HL-60 (cell line): ENCODE results near the gene SERPINF2.
"Not testable (repeated sequence)": the region's sequence is repeated elsewhere in the genome, so short reads cannot be mapped to it uniquely, and the experiment has no call there.

Experiments
- DNase-seq, 2 experiments: peaks; one replicate each; pipeline ENCODE4 v3.0.0-alpha.2; 2010 to 2020; ENCODE audit warnings: low read depth in 1 of 2, low spot score in 1 of 2
- H3K27ac ChIP-seq: fragments of 250-450 bp; sonication (Bioruptor Pico); replicated peaks from 2 replicates; pipeline ENCODE4 v1.5.1; 2020; ENCODE audit warnings: mild to moderate bottlenecking, moderate library complexity
- H3K27me3 ChIP-seq: fragments of 250-450 bp; sonication (Bioruptor Pico); 2 replicates; pipeline ENCODE4 v1.5.1; 2021; ENCODE audit warnings: mild to moderate bottlenecking, moderate library complexity; ENCODE audit not compliant: insufficient read depth, poor library complexity, severe bottlenecking
- H3K4me3 ChIP-seq: replicated peaks from 2 replicates; pipeline ENCODE4 v1.5.1; 2011; ENCODE audit warnings: mild to moderate bottlenecking, control low read depth, low read length; ENCODE audit not compliant: insufficient read depth
- CTCF ChIP-seq: IDR thresholded peaks from one replicate; pipeline ENCODE4 v1.5.1; 2011; ENCODE audit warnings: low read length, control low read depth, inconsistent platforms; ENCODE audit not compliant: insufficient read depth
- GABPA ChIP-seq: IDR thresholded peaks from 2 replicates; pipeline ENCODE4 v1.6.1; 2012; ENCODE audit warnings: low read depth
- POLR2AphosphoS5 ChIP-seq: IDR thresholded peaks from 2 replicates; pipeline ENCODE4 v1.6.1; 2012; ENCODE audit warnings: low read depth
- REST ChIP-seq: IDR thresholded peaks from 2 replicates; pipeline ENCODE4 v1.6.1; 2012; ENCODE audit warnings: low read depth; ENCODE audit not compliant: insufficient replicate concordance
- SPI1 ChIP-seq: IDR thresholded peaks from 2 replicates; pipeline ENCODE4 v1.6.1; 2012; ENCODE audit warnings: low read depth, mild to moderate bottlenecking, borderline replicate concordance

The SERPINF2 gene

GRCh38 chr17:1764284-1764683 is 21.6 kb downstream of the SERPINF2 start:
- peak in 1 of 2 experiments; percentile 78 for DNase-seq
- no peaks in the 10 kb centered on the region for H3K27me3 ChIP-seq
- peak overlapping the region; percentile 56 for H3K27ac ChIP-seq
- TF ChIP-seq POLR2AphosphoS5 (peak; percentile 57), SPI1 (no peak), CTCF (no peak), GABPA (no peak), REST (no peak)
- no peak overlapping the region for H3K4me3 ChIP-seq

GRCh38 chr17:1764705-1765104 is 22.0 kb downstream of the SERPINF2 start:
- H3K27ac ChIP-seq, H3K27me3 ChIP-seq, H3K4me3 ChIP-seq, DNase-seq: not testable (repeated sequence)

GRCh38 chr17:1765576-1765975 is 22.9 kb downstream of the SERPINF2 start:
- H3K27ac ChIP-seq: no peak overlapping the region
- DNase-seq: no peak
- no peak overlapping the region for H3K4me3 ChIP-seq
- H3K27me3 ChIP-seq: no peaks in the 10 kb centered on the region
- no peak for TF ChIP-seq SPI1
- TF ChIP-seq POLR2AphosphoS5: no peak
- TF ChIP-seq REST: no peak
- TF ChIP-seq CTCF: no peak
- TF ChIP-seq GABPA: no peak

- H3K4me3 ChIP-seq: no peak overlapping the region
- no peaks in the 10 kb centered on the region for H3K27me3 ChIP-seq
- TF ChIP-seq CTCF (no peak), GABPA (no peak), SPI1 (no peak), REST (no peak), POLR2AphosphoS5 (no peak)
- no peak for DNase-seq
- no peak overlapping the region for H3K27ac ChIP-seq
Measured at GRCh38 chr17:1766382-1767135, 23.9 kb downstream of the SERPINF2 start.
